ENCODE data around the gene SENP3. TPM values are rescaled to one million over a fixed set of nuclear protein-coding genes. Genes with fewer than 3 reads are reported as not detected.

The SENP3 gene
- total and polyA plus RNA-seq, 12 donors = 28.4 to 72.4 (median 43.9) TPM

GRCh38 chr17:7530023-7530900 lies 31.5 kb upstream of the SENP3 start:
- 91 to 93% (median 92%) methylated on average over 6 of the region's 6 CpGs for WGBS, 4 donors

GRCh38 chr17:7538050-7538449 lies 23.7 kb upstream of the SENP3 start:
- no peak for DNase-seq
- Histone ChIP-seq H3K27me3 (no peaks in the 10 kb centered on the region), H3K9me3 (replicated peaks in 1 of 3) (no peaks in the 10 kb centered on the region), H3K4me1 (replicated peaks in 1 of 2) (no peaks in the 10 kb centered on the region), H3K4me3 (no peak overlapping the region), H3K27ac (no peak overlapping the region), H3K36me3 (replicated peaks in 1 of 2) (no peaks in the 10 kb centered on the region)
- WGBS, 4 donors = 60 to 77% (median 74%) methylated on average over 3 of the region's 3 CpGs
- intact Hi-C loops (cut with DNase I) = no loop called here
- no peak for TF ChIP-seq POLR2A (IDR thresholded peaks at IDR 0.05)
- TF ChIP-seq CTCF (IDR thresholded peaks at IDR 0.05) = no peak

More at GRCh38 chr17:7530023-7530900, 31.5 kb upstream of the SENP3 start:
- DNase-seq = no peak
- peaks cover 0 to 6% (median 0%) of the 10 kb centered on the region in 3 donors for H3K9me3 ChIP-seq (replicated peaks in 1 of 3)
- no peak overlapping the region for H3K27ac ChIP-seq
- intact Hi-C loops (cut with DNase I) = no loop called here
- TF ChIP-seq POLR2A (IDR thresholded peaks at IDR 0.05) = no peak
- TF ChIP-seq CTCF (IDR thresholded peaks at IDR 0.05) = no peak
- H3K36me3 ChIP-seq (replicated peaks in 1 of 2) = no peaks in the 10 kb centered on the region
- no peak overlapping the region for H3K4me3 ChIP-seq
- no peaks in the 10 kb centered on the region for H3K4me1 ChIP-seq (replicated peaks in 1 of 2)
- no peaks in the 10 kb centered on the region for H3K27me3 ChIP-seq

GRCh38 chr17:7538891-7539545 lies 22.7 kb upstream of the SENP3 start:
- TF ChIP-seq POLR2A (IDR thresholded peaks at IDR 0.05) (no peak), CTCF (IDR thresholded peaks at IDR 0.05) (no peak)
- no peaks in the 10 kb centered on the region for H3K27me3 ChIP-seq
- intact Hi-C loops (cut with DNase I) = no loop called here
- no peak overlapping the region for H3K4me3 ChIP-seq
- no peaks in the 10 kb centered on the region for H3K9me3 ChIP-seq (replicated peaks in 1 of 3)
- H3K4me1 ChIP-seq (replicated peaks in 1 of 2) = peaks cover 0 to under 1% of the 10 kb centered on the region in 2 donors
- no peak overlapping the region for H3K27ac ChIP-seq
- 71 to 77% (median 75%) methylated on average over 4 to 11 of the region's 11 CpGs for WGBS, 4 donors
- DNase-seq = no peak
- no peaks in the 10 kb centered on the region for H3K36me3 ChIP-seq (replicated peaks in 1 of 2)

GRCh38 chr17:7541074-7541621 lies 20.6 kb upstream of the SENP3 start:
- Histone ChIP-seq H3K9me3 (replicated peaks in 1 of 3) (no peaks in the 10 kb centered on the region), H3K4me1 (replicated peaks in 1 of 2) (peaks cover 4 to 10% of the 10 kb centered on the region in 2 donors), H3K27me3 (no peaks in the 10 kb centered on the region), H3K4me3 (no peak overlapping the region), H3K36me3 (replicated peaks in 1 of 2) (no peaks in the 10 kb centered on the region), H3K27ac (no peak overlapping the region)
- intact Hi-C loops (cut with DNase I) = no loop called here
- TF ChIP-seq POLR2A (IDR thresholded peaks at IDR 0.05) (no peak), CTCF (IDR thresholded peaks at IDR 0.05) (no peak)
- no peak for DNase-seq
- WGBS, 4 donors = 85 to 92% (median 89%) methylated on average over 8 to 9 of the region's 9 CpGs

All from adrenal gland (tissue), 12 donors.